Measurements from ENCODE around the gene ADGRE2.
"Not testable (repeated sequence)": the region's sequence is repeated elsewhere in the genome, so short reads cannot be mapped to it uniquely, and the experiment has no call there.

Gene ADGRE2

GRCh38 chr19:14769201-14769600 lies 9.2 kb downstream of the ADGRE2 start:
- Mint-ChIP-seq H3K9me3 (no peaks in the 10 kb centered on the region), H3K4me1 (peaks cover 6% of the 10 kb centered on the region), H3K4me3 (no peak overlapping the region), H3K36me3 (peaks cover 32% of the 10 kb centered on the region), H3K27ac (no peak overlapping the region)
- no peak for DNase-seq (ENCODE audit: low spot score in 2 of 2)
- no peak for ATAC-seq

DNA sequence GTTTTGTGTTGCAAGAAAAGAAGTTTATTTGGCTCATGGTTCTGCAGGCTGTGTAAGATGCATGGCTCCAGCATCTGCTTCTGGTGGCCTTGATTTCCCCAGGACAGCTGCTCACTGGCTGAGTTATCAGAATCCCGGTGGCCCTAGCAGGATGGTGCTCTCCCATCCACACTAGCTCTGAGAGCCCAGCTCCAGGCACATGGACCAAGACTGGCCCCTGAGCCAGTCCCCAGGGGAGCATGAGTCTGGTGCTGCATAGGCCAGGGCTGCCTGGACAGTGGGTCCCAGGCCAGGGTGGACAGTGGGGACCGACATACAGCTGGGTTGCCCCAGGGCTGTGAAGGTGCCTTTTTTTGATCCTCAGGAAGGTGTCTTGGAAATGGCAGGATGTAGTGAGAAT lies 10.4 kb downstream of the ADGRE2 start:
- ATAC-seq: no peak
- no peaks in the 10 kb centered on the region for H3K9me3 Mint-ChIP-seq

DNA sequence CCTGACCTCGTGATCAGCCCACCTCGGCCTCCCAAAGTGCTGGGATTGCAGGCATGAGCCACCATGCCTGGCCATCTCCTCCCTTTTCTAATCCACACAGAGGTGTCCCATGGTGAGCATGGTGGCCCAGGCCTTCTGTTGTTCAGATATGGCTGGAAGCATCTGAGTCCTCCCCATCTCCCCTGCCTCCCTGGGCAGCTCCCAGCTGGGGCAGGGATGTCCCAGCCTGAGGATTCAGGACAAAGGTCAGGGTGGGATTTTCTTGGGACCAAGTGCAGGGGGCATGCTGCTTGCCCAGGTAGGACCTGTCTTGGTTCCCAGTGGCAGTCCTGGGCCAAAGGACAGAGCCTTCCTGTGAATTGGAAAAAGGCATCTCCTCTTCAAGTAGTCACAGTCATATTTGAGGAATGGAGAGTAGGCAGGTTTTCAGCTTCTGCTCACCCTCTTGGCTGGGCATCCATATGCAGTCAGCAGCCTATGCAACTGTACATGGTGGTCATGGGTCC lies 10.8 kb downstream of the ADGRE2 start:
- no peak for DNase-seq (ENCODE audit: low spot score in 2 of 2)
- Mint-ChIP-seq H3K9me3 (no peaks in the 10 kb centered on the region), H3K36me3 (peaks cover 25% of the 10 kb centered on the region), H3K27ac (no peak overlapping the region), H3K4me3 (no peak overlapping the region), H3K4me1 (peaks cover 11% of the 10 kb centered on the region)
- no peak for ATAC-seq

More for the DNA sequence above, 10.4 kb downstream of the ADGRE2 start:
- no peak for DNase-seq (ENCODE audit: low spot score in 2 of 2)
- Mint-ChIP-seq H3K36me3 (peaks cover 26% of the 10 kb centered on the region), H3K4me3 (no peak overlapping the region), H3K27ac (no peak overlapping the region), H3K4me1 (peaks cover 11% of the 10 kb centered on the region)

DNA sequence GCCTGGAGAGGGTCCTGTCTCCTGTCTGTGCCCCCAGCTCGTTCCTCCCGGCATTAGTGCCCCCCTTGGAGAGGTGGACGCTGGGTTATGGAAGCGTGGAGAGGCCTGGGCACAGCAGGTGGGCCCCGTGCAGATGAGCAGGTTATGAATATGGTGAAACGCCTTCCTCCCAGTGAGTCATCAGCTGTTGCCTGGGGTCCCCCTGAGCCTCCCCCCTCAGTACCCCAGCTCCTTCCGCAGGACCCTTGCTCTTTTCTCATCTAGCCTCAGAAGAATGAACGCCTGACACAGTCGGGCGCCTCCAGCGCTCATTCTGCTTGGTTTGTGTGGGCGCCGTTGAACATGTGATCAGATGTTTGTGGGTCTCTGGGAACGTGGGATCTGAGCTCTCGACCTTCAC lies 12.5 kb downstream of the ADGRE2 start:
- not testable (repeated sequence) for H3K9me3 Mint-ChIP-seq; H3K4me3 Mint-ChIP-seq; DNase-seq (ENCODE audit: low spot score in 2 of 2); H3K27ac Mint-ChIP-seq
- peaks cover 11% of the 10 kb centered on the region for H3K4me1 Mint-ChIP-seq
- peak; percentile 11 for ATAC-seq
- peaks cover 19% of the 10 kb centered on the region for H3K36me3 Mint-ChIP-seq

DNA sequence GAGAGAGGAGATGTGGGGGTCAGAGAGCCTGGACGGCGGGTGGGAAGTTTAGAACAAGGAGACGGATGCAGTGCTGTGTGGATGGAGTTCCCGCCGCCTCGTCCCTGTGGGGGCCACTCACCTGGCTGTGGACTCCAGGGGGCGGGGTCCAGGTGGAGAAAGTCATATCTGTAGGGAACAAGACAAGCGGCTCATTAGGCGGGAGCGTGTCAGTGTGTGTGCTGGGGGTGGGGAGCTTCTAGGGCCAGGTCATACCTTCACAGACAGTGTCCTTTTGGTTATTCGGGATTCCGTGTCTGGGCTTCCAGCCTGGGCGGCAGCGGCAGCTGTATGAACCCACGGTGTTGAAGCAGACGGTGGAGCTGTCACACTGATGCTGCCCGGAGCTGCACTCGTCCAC lies 13.0 kb downstream of the ADGRE2 start:
- ATAC-seq: peak; percentile 13
- H3K4me3 Mint-ChIP-seq; H3K9me3 Mint-ChIP-seq; DNase-seq (ENCODE audit: low spot score in 2 of 2): not testable (repeated sequence)
- peaks cover 11% of the 10 kb centered on the region for H3K4me1 Mint-ChIP-seq
- peaks cover 17% of the 10 kb centered on the region for H3K36me3 Mint-ChIP-seq
- H3K27ac Mint-ChIP-seq: peak overlapping the region; percentile 56

DNA sequence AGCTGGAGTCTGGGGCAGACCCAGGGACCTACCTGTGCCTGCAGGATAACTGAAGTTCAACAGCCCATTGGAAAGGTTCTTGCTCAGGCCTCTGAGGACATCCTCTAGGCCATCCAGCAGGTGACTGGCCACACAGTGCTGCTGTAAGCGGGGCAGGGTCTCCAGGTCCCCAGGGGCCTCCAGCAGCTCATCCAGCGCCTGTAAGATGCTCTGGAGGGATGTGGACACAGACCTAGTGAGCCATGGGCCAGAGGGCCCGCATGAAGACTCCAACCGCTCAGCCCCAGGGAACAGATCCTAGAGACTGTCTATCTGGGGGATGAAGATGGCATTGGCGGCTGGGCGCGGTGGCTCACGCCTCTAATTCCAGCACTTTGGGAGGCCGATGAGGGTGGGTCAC lies 14.0 kb downstream of the ADGRE2 start:
- DNase-seq (ENCODE audit: low spot score in 2 of 2): no peak
- H3K4me3 Mint-ChIP-seq: no peak overlapping the region
- H3K36me3 Mint-ChIP-seq: peaks cover 13% of the 10 kb centered on the region
- H3K9me3 Mint-ChIP-seq: no peaks in the 10 kb centered on the region
- H3K4me1 Mint-ChIP-seq: peaks cover 11% of the 10 kb centered on the region
- no peak overlapping the region for H3K27ac Mint-ChIP-seq
- ATAC-seq: no peak

DNA sequence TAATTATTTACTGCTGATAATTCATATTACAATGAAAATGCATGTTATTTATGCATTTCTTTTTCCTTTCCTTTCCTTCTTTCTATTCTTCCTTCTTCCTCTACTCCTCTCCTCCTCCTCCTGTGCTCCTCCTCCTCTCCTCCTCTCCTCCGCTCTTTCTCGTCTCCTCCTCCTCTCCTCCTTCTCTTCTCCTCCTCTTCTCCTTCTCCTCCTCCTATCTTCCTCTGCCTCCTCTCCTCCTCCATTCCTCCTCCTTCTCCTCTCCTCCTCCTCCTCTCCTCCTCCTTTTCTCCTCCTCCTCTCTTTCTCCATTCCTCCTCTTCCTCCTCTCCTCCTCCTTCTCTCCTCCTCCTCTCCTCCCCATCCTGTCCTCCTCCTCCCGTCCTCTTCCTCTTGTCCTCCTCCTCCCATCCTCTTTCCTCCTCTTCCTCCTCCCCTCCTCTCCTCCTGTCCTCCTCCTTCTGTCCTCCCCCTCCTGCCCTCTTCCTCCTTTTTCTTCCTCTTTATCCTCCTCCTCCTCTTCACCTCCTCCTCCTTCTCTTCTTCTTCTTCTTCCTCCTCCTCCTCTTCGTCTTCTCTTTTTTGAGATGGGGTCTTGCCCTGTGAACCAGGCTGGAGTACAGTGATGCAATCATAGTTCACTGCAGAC lies 14.7 kb downstream of the ADGRE2 start:
- DNase-seq (ENCODE audit: low spot score in 2 of 2) (no peak), ATAC-seq (no peak)
- Mint-ChIP-seq H3K36me3 (peaks cover 11% of the 10 kb centered on the region), H3K4me3 (no peak overlapping the region), H3K27ac (no peak overlapping the region), H3K9me3 (no peaks in the 10 kb centered on the region), H3K4me1 (peaks cover 11% of the 10 kb centered on the region)

DNA sequence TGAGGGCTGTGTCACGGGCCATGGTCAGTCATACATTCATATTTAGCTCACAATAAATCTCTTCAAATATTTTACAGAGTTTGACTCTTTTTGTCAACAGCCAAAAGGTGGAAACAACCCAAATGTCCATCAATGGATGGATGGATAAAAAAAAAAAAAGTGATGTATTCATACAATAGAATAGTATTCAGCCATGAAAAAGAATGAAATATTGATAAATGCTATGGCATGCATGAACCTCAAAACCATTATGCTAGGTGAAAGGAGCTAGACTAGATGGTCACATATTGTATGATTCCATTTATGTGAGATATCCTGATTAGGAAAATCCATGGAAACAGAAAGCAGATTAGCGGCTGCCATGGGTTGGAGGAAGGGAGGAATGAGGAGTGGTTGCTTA lies 16.2 kb downstream of the ADGRE2 start:
- ATAC-seq (no peak), DNase-seq (ENCODE audit: low spot score in 2 of 2) (no peak)
- Mint-ChIP-seq H3K27ac (no peak overlapping the region), H3K4me3 (no peak overlapping the region), H3K36me3 (peaks cover 11% of the 10 kb centered on the region), H3K9me3 (no peaks in the 10 kb centered on the region), H3K4me1 (peaks cover 11% of the 10 kb centered on the region)

GRCh38 chr19:14761607-14762006 lies 16.8 kb downstream of the ADGRE2 start:
- no peak for ATAC-seq
- peaks cover 11% of the 10 kb centered on the region for H3K4me1 Mint-ChIP-seq

DNA sequence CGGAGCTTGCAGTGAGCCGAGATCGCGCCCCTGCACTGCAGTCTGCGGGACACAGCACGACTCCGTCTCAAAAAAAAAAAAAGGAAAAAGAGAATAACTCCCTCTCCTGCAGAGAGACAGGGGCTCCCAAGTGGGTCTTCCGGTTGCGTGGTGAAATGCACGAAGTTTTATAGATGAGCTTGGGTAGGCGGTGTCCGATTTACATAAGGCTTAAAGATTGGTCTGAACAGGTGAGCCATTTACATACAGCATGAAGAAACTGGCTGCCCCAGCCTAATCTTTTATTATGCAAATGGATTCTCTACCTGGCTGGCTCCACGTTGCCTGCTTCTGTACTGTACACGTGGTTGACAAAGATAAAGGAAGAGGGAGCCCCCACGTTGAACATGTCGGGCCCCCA lies 19.5 kb downstream of the ADGRE2 start:
- H3K4me3 Mint-ChIP-seq: no peak overlapping the region
- H3K9me3 Mint-ChIP-seq: no peaks in the 10 kb centered on the region
- DNase-seq (ENCODE audit: low spot score in 2 of 2): no peak
- peaks cover 1% of the 10 kb centered on the region for H3K4me1 Mint-ChIP-seq
- no peak for ATAC-seq
- no peaks in the 10 kb centered on the region for H3K36me3 Mint-ChIP-seq
- H3K27ac Mint-ChIP-seq: no peak overlapping the region

More at GRCh38 chr19:14761607-14762006, 16.8 kb downstream of the ADGRE2 start:
- Mint-ChIP-seq H3K27ac (no peak overlapping the region), H3K36me3 (peaks cover 11% of the 10 kb centered on the region), H3K9me3 (no peaks in the 10 kb centered on the region), H3K4me3 (no peak overlapping the region)
- no peak for DNase-seq (ENCODE audit: low spot score in 2 of 2)

GRCh38 chr19:14748601-14749000 lies 29.8 kb downstream of the ADGRE2 start:
- ATAC-seq: no peak
- H3K36me3 Mint-ChIP-seq: peaks cover 6% of the 10 kb centered on the region
- H3K4me1 Mint-ChIP-seq: no peaks in the 10 kb centered on the region

DNA sequence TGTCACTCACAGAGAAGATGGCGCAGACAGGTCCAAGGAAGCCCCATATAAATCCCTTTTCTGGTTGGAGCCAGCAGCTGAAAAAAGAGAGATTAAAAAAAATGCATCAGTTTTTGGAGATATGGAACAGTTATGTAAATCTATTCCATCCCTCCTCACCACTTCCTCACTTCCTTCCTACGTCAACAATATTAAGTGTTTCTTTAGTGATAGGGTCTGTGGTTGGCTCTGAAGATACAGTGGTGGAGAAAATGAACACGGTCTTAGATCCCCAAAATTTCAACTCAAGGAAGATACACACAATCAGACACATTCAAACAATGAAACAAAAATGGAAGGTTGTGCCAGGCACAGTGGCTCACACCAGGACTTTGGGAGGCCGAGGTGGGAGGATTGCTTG lies 31.5 kb downstream of the ADGRE2 start:
- Mint-ChIP-seq H3K4me3 (no peak overlapping the region), H3K9me3 (no peaks in the 10 kb centered on the region), H3K4me1 (no peaks in the 10 kb centered on the region), H3K27ac (no peak overlapping the region), H3K36me3 (peaks cover 6% of the 10 kb centered on the region)
- no peak for DNase-seq (ENCODE audit: low spot score in 2 of 2)
- no peak for ATAC-seq

More at GRCh38 chr19:14748601-14749000, 29.8 kb downstream of the ADGRE2 start:
- Mint-ChIP-seq H3K9me3 (no peaks in the 10 kb centered on the region), H3K4me3 (no peak overlapping the region), H3K27ac (no peak overlapping the region)
- DNase-seq (ENCODE audit: low spot score in 2 of 2): no peak

- DNase-seq (ENCODE audit: low spot score in 2 of 2) (no peak), ATAC-seq (no peak)
- H3K4me3 Mint-ChIP-seq: no peak overlapping the region
- H3K36me3 Mint-ChIP-seq: no peaks in the 10 kb centered on the region
- no peak overlapping the region for H3K27ac Mint-ChIP-seq
- no peaks in the 10 kb centered on the region for H3K4me1 Mint-ChIP-seq
- no peaks in the 10 kb centered on the region for H3K9me3 Mint-ChIP-seq
Measured at GRCh38 chr19:14735915-14736314, 42.4 kb downstream of the ADGRE2 start.

DNA sequence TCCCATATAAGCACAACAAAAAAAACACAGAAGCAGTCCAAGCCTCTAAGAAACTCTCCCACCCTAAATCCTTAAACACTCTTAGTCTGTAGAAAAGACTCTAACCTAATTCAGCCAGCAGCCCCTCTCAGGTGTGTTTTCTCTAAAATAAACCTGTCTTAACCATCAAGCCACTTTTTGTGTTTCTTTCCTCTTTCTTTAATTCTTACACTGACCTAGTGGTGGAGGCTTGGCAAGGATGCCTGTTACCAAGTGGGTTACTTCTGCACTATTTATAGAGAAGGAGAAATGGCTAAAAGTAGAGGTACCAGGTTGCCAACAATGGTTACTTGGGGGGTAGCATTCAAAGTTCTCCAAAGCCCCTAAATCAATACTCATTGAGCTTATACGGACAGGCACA lies 44.8 kb downstream of the ADGRE2 start:
- H3K4me3 Mint-ChIP-seq: no peak overlapping the region

GRCh38 chr19:14732510-14732909 lies 45.9 kb downstream of the ADGRE2 start:
- H3K9me3 Mint-ChIP-seq: peaks cover 12% of the 10 kb centered on the region
- H3K27ac Mint-ChIP-seq: no peak overlapping the region
- DNase-seq (ENCODE audit: low spot score in 2 of 2) (no peak), ATAC-seq (no peak)
- no peak overlapping the region for H3K4me3 Mint-ChIP-seq
- no peaks in the 10 kb centered on the region for H3K36me3 Mint-ChIP-seq
- H3K4me1 Mint-ChIP-seq: no peaks in the 10 kb centered on the region

More for the DNA sequence above, 44.8 kb downstream of the ADGRE2 start:
- no peaks in the 10 kb centered on the region for H3K4me1 Mint-ChIP-seq
- no peak for DNase-seq (ENCODE audit: low spot score in 2 of 2)
- H3K27ac Mint-ChIP-seq: no peak overlapping the region
- peaks cover 8% of the 10 kb centered on the region for H3K9me3 Mint-ChIP-seq
- no peaks in the 10 kb centered on the region for H3K36me3 Mint-ChIP-seq
- ATAC-seq: no peak

DNA sequence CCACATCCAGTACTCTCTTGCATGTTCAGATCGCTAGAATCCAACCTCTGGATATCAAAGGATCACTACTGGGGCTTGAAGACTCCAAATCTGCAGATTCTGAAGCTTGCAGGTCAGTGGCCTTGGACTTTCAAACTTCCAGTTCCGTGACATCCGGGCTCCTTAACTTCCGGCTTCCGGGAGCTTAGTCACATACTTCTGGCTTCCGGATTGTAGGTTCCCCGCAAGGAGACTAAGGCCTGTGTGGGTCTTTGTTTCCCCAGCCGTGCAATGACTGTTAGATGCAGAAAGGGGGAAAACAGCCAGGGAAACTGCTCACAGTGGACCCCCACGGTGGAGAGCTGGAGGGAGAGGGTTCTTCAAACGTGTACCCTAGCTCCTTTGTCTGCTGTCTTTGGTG lies 47.2 kb downstream of the ADGRE2 start:
- Mint-ChIP-seq H3K4me1 (no peaks in the 10 kb centered on the region), H3K9me3 (peaks cover 19% of the 10 kb centered on the region), H3K36me3 (no peaks in the 10 kb centered on the region), H3K27ac (no peak overlapping the region), H3K4me3 (no peak overlapping the region)
- DNase-seq (ENCODE audit: low spot score in 2 of 2): no peak
- ATAC-seq: no peak
